ENCODE measurements around the gene LARP4B.

Gene LARP4B

GRCh38 chr10:813286-813685, 118.2 kb downstream of the LARP4B start:
- no peak overlapping the region for H2AK5ac ChIP-seq (ENCODE audit: low read depth, low read length)
- H3K9me3 ChIP-seq (replicated peaks in 1 of 2; ENCODE audit: control insufficient read depth in 2 of 2, insufficient read depth in 1 of 2, low read depth in 1 of 2, low read length in 2 of 2), result peaks cover 0 to 1% of the 10 kb centered on the region in 2 donors
- H3K14ac ChIP-seq (ENCODE audit: low read length), result no peak overlapping the region
- H3K4me1 ChIP-seq (ENCODE audit: control insufficient read depth in 2 of 2, insufficient read depth in 1 of 2, low read depth in 1 of 2, low read length in 2 of 2), result no peaks in the 10 kb centered on the region
- no peak overlapping the region for H2BK12ac ChIP-seq (ENCODE audit: low read length)
- H3K36me3 ChIP-seq (replicated peaks in 1 of 2; ENCODE audit: control insufficient read depth in 2 of 2, insufficient read depth in 2 of 2, low read length in 2 of 2), result peaks cover 49 to 96% of the 10 kb centered on the region in 2 donors
- H2BK5ac ChIP-seq (ENCODE audit: low read length), result no peak overlapping the region
- H2BK15ac ChIP-seq (ENCODE audit: low read length), result no peak overlapping the region
- no peak overlapping the region for H2AFZ ChIP-seq (ENCODE audit: low read length)
- H2BK120ac ChIP-seq (ENCODE audit: low read depth, low read length), result no peak overlapping the region
- no peak overlapping the region for H4K91ac ChIP-seq (ENCODE audit: low read depth, low read length, poor library complexity)
- H3K18ac ChIP-seq (ENCODE audit: low read length), result no peak overlapping the region
- no peaks in the 10 kb centered on the region for H3K79me1 ChIP-seq (ENCODE audit: low read depth, low read length)
- no CpG with 5 or more reads among the region's 6 CpGs for WGBS, 2 donors (ENCODE audit: extremely low coverage in 2 of 2, insufficient read length in 2 of 2, insufficient replicate concordance in 1 of 2)
- H3K23ac ChIP-seq (ENCODE audit: low read depth, low read length, poor library complexity), result no peak overlapping the region
- H3K27me3 ChIP-seq (ENCODE audit: control insufficient read depth in 3 of 3, insufficient read depth in 3 of 3, low read depth in 1 of 3, low read length in 3 of 3), result no peaks in the 10 kb centered on the region
- H3K4me3 ChIP-seq (ENCODE audit: low read length in 2 of 2), result no peak overlapping the region
- H3K9ac ChIP-seq (ENCODE audit: low read depth, low read length, poor library complexity), result no peak overlapping the region
- H4K8ac ChIP-seq (ENCODE audit: low read depth, low read length), result no peak overlapping the region
- H3K27ac ChIP-seq (replicated peaks; ENCODE audit: low read length), result no peak overlapping the region
- no peak overlapping the region for H3K4me2 ChIP-seq (ENCODE audit: insufficient read depth, low read length, poor library complexity, severe bottlenecking)
- H3K4ac ChIP-seq (ENCODE audit: low read length), result no peak overlapping the region
- no peak for DNase-seq (ENCODE audit: low spot score)

DNA sequence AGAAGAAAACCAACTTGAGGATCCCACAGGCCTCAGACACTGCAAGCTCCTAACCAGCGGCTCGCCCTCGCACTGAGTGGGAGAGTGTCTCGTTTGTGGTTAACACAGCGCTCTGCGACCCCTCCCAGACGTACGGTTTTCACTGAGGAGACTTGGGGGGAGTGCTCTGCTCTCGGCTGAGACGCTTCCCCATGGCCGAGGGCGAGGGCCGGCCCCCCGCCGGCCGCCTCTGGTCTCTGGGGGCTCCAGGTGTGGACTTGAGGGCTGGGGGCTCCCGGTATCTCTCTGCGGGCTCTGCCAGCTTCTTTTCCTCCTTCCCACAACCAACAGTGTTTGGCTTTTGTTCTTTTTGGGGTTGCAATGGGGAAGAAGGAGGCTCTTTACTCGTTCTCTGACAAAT, 118.7 kb downstream of the LARP4B start:
- Histone ChIP-seq H4K8ac (ENCODE audit: low read depth, low read length) (no peak overlapping the region), H3K18ac (ENCODE audit: low read length) (no peak overlapping the region), H3K27ac (replicated peaks; ENCODE audit: low read length) (no peak overlapping the region), H2BK5ac (ENCODE audit: low read length) (no peak overlapping the region), H4K91ac (ENCODE audit: low read depth, low read length, poor library complexity) (no peak overlapping the region), H2AK5ac (ENCODE audit: low read depth, low read length) (no peak overlapping the region), H3K4me2 (ENCODE audit: insufficient read depth, low read length, poor library complexity, severe bottlenecking) (no peak overlapping the region), H2BK15ac (ENCODE audit: low read length) (no peak overlapping the region), H3K9ac (ENCODE audit: low read depth, low read length, poor library complexity) (no peak overlapping the region), H3K4me1 (ENCODE audit: control insufficient read depth in 2 of 2, insufficient read depth in 1 of 2, low read depth in 1 of 2, low read length in 2 of 2) (no peaks in the 10 kb centered on the region), H3K23ac (ENCODE audit: low read depth, low read length, poor library complexity) (no peak overlapping the region), H3K14ac (ENCODE audit: low read length) (no peak overlapping the region), H3K36me3 (replicated peaks in 1 of 2; ENCODE audit: control insufficient read depth in 2 of 2, insufficient read depth in 2 of 2, low read length in 2 of 2) (peaks cover 50 to 96% of the 10 kb centered on the region in 2 donors), H3K9me3 (replicated peaks in 1 of 2; ENCODE audit: control insufficient read depth in 2 of 2, insufficient read depth in 1 of 2, low read depth in 1 of 2, low read length in 2 of 2) (peaks cover 0 to 1% of the 10 kb centered on the region in 2 donors), H3K4me3 (ENCODE audit: low read length in 2 of 2) (no peak overlapping the region), H2BK120ac (ENCODE audit: low read depth, low read length) (no peak overlapping the region), H3K4ac (ENCODE audit: low read length) (no peak overlapping the region), H3K79me1 (ENCODE audit: low read depth, low read length) (peaks cover 1% of the 10 kb centered on the region), H2BK12ac (ENCODE audit: low read length) (no peak overlapping the region), H3K27me3 (ENCODE audit: control insufficient read depth in 3 of 3, insufficient read depth in 3 of 3, low read depth in 1 of 3, low read length in 3 of 3) (no peaks in the 10 kb centered on the region), H2AFZ (ENCODE audit: low read length) (no peak overlapping the region)
- no peak for DNase-seq (ENCODE audit: low spot score)
- WGBS, 2 donors (ENCODE audit: extremely low coverage in 2 of 2, insufficient read length in 2 of 2, insufficient replicate concordance in 1 of 2), result no CpG with 5 or more reads among the region's 19 CpGs

- peaks cover 47 to 96% of the 10 kb centered on the region in 2 donors for H3K36me3 ChIP-seq (replicated peaks in 1 of 2; ENCODE audit: control insufficient read depth in 2 of 2, insufficient read depth in 2 of 2, low read length in 2 of 2)
- H3K4ac ChIP-seq (ENCODE audit: low read length), result no peak overlapping the region
- WGBS, 2 donors (ENCODE audit: extremely low coverage in 2 of 2, insufficient read length in 2 of 2, insufficient replicate concordance in 1 of 2), result no CpG with 5 or more reads among the region's 9 CpGs
These were observed 119.9 kb downstream of the LARP4B start for GRCh38 chr10:811379-812175.

GRCh38 chr10:810351-810846, 121.1 kb downstream of the LARP4B start:
- Histone ChIP-seq H4K8ac (ENCODE audit: low read depth, low read length) (no peak overlapping the region), H3K4me2 (ENCODE audit: insufficient read depth, low read length, poor library complexity, severe bottlenecking) (no peak overlapping the region), H3K36me3 (replicated peaks in 1 of 2; ENCODE audit: control insufficient read depth in 2 of 2, insufficient read depth in 2 of 2, low read length in 2 of 2) (peaks cover 43 to 95% of the 10 kb centered on the region in 2 donors), H2BK5ac (ENCODE audit: low read length) (no peak overlapping the region), H3K4me3 (ENCODE audit: low read length in 2 of 2) (no peak overlapping the region), H3K14ac (ENCODE audit: low read length) (no peak overlapping the region), H3K79me1 (ENCODE audit: low read depth, low read length) (peaks cover 3% of the 10 kb centered on the region), H2AFZ (ENCODE audit: low read length) (no peak overlapping the region), H2BK12ac (ENCODE audit: low read length) (no peak overlapping the region), H2BK120ac (ENCODE audit: low read depth, low read length) (no peak overlapping the region), H2AK5ac (ENCODE audit: low read depth, low read length) (no peak overlapping the region), H3K18ac (ENCODE audit: low read length) (no peak overlapping the region), H3K23ac (ENCODE audit: low read depth, low read length, poor library complexity) (no peak overlapping the region), H3K9me3 (replicated peaks in 1 of 2; ENCODE audit: control insufficient read depth in 2 of 2, insufficient read depth in 1 of 2, low read depth in 1 of 2, low read length in 2 of 2) (peaks cover 0 to 1% of the 10 kb centered on the region in 2 donors), H3K4ac (ENCODE audit: low read length) (no peak overlapping the region), H2BK15ac (ENCODE audit: low read length) (no peak overlapping the region), H3K27ac (replicated peaks; ENCODE audit: low read length) (no peak overlapping the region), H3K27me3 (ENCODE audit: control insufficient read depth in 3 of 3, insufficient read depth in 3 of 3, low read depth in 1 of 3, low read length in 3 of 3) (no peaks in the 10 kb centered on the region), H3K9ac (ENCODE audit: low read depth, low read length, poor library complexity) (no peak overlapping the region), H4K91ac (ENCODE audit: low read depth, low read length, poor library complexity) (no peak overlapping the region), H3K4me1 (ENCODE audit: control insufficient read depth in 2 of 2, insufficient read depth in 1 of 2, low read depth in 1 of 2, low read length in 2 of 2) (peaks cover 0 to 1% of the 10 kb centered on the region in 2 donors)
- no CpG with 5 or more reads among the region's 16 CpGs for WGBS, 2 donors (ENCODE audit: extremely low coverage in 2 of 2, insufficient read length in 2 of 2, insufficient replicate concordance in 1 of 2)
- DNase-seq (ENCODE audit: low spot score), result peak; percentile 18

More at GRCh38 chr10:811379-812175, 119.9 kb downstream of the LARP4B start:
- Histone ChIP-seq H3K27me3 (ENCODE audit: control insufficient read depth in 3 of 3, insufficient read depth in 3 of 3, low read depth in 1 of 3, low read length in 3 of 3) (no peaks in the 10 kb centered on the region), H3K4me2 (ENCODE audit: insufficient read depth, low read length, poor library complexity, severe bottlenecking) (no peak overlapping the region), H2BK15ac (ENCODE audit: low read length) (no peak overlapping the region), H3K4me1 (ENCODE audit: control insufficient read depth in 2 of 2, insufficient read depth in 1 of 2, low read depth in 1 of 2, low read length in 2 of 2) (no peaks in the 10 kb centered on the region), H3K9ac (ENCODE audit: low read depth, low read length, poor library complexity) (no peak overlapping the region), H4K91ac (ENCODE audit: low read depth, low read length, poor library complexity) (no peak overlapping the region), H3K18ac (ENCODE audit: low read length) (no peak overlapping the region), H2BK5ac (ENCODE audit: low read length) (no peak overlapping the region), H3K27ac (replicated peaks; ENCODE audit: low read length) (no peak overlapping the region), H3K79me1 (ENCODE audit: low read depth, low read length) (peaks cover 3% of the 10 kb centered on the region), H2BK120ac (ENCODE audit: low read depth, low read length) (no peak overlapping the region), H2BK12ac (ENCODE audit: low read length) (no peak overlapping the region), H3K23ac (ENCODE audit: low read depth, low read length, poor library complexity) (no peak overlapping the region), H2AK5ac (ENCODE audit: low read depth, low read length) (no peak overlapping the region), H2AFZ (ENCODE audit: low read length) (no peak overlapping the region), H3K9me3 (replicated peaks in 1 of 2; ENCODE audit: control insufficient read depth in 2 of 2, insufficient read depth in 1 of 2, low read depth in 1 of 2, low read length in 2 of 2) (peaks cover 0 to 1% of the 10 kb centered on the region in 2 donors), H3K14ac (ENCODE audit: low read length) (no peak overlapping the region), H4K8ac (ENCODE audit: low read depth, low read length) (no peak overlapping the region), H3K4me3 (ENCODE audit: low read length in 2 of 2) (no peak overlapping the region)
- no peak for DNase-seq (ENCODE audit: low spot score)
